AG10803 (cell line): ENCODE measurements around the gene AGAP1.

Experiments
- DNase-seq: peaks from one replicate; pipeline ENCODE4 v3.0.0; 2010; ENCODE audit warnings: low read depth
- H3K4me3 ChIP-seq: 2 replicates; pipeline ENCODE4 v1.5.1; 2011; ENCODE audit warnings: mild to moderate bottlenecking, low read length, control low read depth
- TF ChIP-seq, protein P1 (sequence below): conservative IDR thresholded peaks from 2 replicates; pipeline ENCODE4 v1.5.1; 2011; ENCODE audit warnings: mild to moderate bottlenecking, low read length, control low read depth, inconsistent platforms

The AGAP1 gene

DNA sequence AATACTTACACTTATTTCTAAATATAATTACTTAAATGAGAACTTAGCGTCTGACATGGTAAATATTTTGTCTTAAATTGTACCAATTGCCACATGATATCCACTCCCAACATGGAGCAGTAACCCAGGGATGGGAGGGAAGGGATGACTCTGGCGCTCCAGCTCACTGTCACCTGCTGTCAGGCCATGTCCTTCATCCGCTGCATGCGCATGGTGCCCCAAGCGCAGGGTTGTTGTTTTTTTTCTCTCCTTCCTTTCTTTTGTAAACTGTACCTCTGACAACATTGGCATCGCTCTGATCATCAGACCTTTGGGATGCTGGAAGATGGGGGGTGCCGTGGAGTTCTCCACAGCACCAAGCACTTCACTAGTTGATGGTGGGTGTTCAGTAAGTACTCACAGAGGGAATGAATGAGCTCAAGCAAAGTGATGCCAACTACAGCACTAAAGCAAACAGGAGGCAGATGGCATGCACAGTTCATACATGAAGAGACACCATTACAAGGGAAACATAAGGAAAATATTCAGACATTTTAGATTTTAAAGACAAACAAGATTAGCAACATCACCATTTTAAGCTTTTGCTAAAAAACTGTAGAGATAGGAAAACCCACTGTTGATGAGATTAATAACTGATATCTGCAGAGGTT, 426.5 kb downstream of the AGAP1 start:
- H3K4me3 ChIP-seq, result no peak overlapping the region
- no peak for DNase-seq
- TF ChIP-seq, protein P1, sequence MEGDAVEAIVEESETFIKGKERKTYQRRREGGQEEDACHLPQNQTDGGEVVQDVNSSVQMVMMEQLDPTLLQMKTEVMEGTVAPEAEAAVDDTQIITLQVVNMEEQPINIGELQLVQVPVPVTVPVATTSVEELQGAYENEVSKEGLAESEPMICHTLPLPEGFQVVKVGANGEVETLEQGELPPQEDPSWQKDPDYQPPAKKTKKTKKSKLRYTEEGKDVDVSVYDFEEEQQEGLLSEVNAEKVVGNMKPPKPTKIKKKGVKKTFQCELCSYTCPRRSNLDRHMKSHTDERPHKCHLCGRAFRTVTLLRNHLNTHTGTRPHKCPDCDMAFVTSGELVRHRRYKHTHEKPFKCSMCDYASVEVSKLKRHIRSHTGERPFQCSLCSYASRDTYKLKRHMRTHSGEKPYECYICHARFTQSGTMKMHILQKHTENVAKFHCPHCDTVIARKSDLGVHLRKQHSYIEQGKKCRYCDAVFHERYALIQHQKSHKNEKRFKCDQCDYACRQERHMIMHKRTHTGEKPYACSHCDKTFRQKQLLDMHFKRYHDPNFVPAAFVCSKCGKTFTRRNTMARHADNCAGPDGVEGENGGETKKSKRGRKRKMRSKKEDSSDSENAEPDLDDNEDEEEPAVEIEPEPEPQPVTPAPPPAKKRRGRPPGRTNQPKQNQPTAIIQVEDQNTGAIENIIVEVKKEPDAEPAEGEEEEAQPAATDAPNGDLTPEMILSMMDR, result no peak

- no peak for DNase-seq
- H3K4me3 ChIP-seq, result no peak overlapping the region
- TF ChIP-seq, protein P1, result no peak
These were observed 427.8 kb downstream of the AGAP1 start for GRCh38 chr2:235921508-235922191.

GRCh38 chr2:235922839-235923238, 429.0 kb downstream of the AGAP1 start:
- TF ChIP-seq, protein P1, result no peak
- H3K4me3 ChIP-seq, result no peak overlapping the region
- DNase-seq, result no peak

DNA sequence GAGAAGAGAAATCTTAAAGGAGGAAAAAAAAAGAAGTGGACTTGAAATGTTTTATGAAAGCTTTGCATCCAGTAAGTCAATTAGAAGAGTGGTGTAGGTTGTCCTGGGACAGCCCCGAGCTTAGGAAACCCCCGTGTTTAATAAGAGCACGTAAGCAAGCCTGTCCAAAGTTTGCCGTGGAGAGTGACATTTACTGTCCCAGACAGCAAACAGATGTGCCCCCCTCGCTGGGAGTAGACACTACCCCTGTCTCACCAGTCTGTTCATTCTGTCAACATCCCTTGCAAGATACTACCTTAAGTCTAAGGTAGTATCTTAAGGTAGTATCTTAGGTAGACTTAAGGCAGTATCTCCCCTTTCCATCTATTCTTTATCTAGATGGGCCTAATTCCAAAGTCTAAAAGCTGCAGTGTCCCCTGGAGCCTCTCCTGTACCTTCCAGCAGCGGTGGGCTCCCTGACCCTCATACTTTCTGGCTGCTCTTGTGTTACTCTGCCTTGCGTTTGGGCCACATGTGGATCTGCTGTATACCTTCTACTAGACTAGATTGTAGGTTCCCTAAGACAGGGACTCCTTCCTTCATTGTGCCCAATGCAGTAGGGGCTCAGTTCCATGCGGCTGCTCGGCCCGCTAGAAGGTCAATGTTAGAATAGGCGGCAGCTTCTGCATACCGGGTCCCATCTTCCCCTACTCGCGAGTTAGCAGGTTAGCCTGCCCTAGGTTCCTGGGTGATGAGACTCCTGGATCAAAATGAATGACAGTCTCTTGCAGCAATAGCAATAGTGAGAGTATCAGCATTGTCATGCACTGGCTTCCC, 430.2 kb downstream of the AGAP1 start:
- H3K4me3 ChIP-seq, result no peak overlapping the region
- TF ChIP-seq, protein P1, result no peak
- no peak for DNase-seq

- TF ChIP-seq, protein P1, result no peak
- H3K4me3 ChIP-seq, result no peak overlapping the region
- DNase-seq, result no peak
These were observed 430.8 kb downstream of the AGAP1 start for GRCh38 chr2:235924675-235925063.

DNA sequence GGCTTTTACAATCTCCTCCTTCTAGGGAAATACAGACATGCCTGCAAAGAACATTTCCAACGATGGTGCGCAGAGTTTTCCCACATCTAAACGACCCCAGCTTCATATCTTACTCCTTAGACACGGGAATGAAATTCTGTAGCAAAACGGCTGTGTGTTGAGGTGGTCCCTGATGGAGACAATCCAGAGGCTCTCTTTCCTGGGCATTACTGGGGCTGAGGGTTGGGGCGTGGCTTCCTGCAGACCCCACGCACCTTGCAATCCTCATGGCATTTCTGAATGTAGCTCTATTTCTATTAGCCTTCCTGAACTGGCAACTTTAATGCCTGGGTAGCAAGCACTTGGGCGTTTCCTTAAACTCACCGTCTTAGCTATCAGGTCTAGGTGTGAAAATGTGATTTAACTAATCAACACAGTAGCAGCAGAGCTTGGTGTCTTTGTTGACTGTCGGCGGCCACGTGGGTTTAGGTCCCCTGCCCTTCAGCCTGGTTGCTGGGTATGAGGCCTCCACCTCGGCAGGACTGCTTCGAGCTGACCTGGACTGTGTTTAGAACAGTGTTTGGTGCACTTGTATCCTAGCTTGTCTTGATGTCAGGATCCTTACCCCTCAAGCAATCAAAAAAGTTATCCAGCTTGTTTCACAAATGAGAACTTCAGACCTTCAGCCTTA, 431.5 kb downstream of the AGAP1 start:
- no peak overlapping the region for H3K4me3 ChIP-seq
- no peak for DNase-seq
- TF ChIP-seq, protein P1, result no peak
